Left colon (tissue), 2 donors: ENCODE measurements around the gene PPARG. TPM values are rescaled to one million over a fixed set of nuclear protein-coding genes. Genes with fewer than 3 reads are reported as not detected.
"Not testable (repeated sequence)": the region's sequence is repeated elsewhere in the genome, so short reads cannot be mapped to it uniquely, and the experiment has no call there.

Experiments used
- ATAC-seq: fragments of 200-7000 bp; cut with Tn5 transposase; one replicate; pipeline ENCODE4 v1.9.1; 2020; ENCODE audit warnings: mild to moderate bottlenecking, moderate library complexity
- DNase-seq, 2 donors: peaks; one replicate each; pipeline ENCODE4 v3.0.0-alpha.2; 2020
- intact Hi-C, 2 donors: fragments of 100-400 bp; cut with DNase I in 1 of 2; cut with micrococcal nuclease in 1 of 2; formaldehyde crosslinking; loops; one replicate each; pipeline versions ENCODE4 v1.11.2 to v1.14.0; 2022; cut with DNase I, micrococcal nuclease
- total RNA-seq, 2 donors: library from RNA; stranded (reverse); fragmentation: NEBNext Ultra II Directional; extraction: Animal tissue kit (Norgen Biotek cat#: 25700); gene quantifications; one replicate each; pipeline ENCODE4 v1.2.1, GENCODE V29; 2021
- donor health status: DM: no; HTN: no; CAD: no.
- donor health status: DM: yes; HTN: yes; CAD: no.

The PPARG gene
- total RNA-seq, 2 donors from 2014 or later: 91.2 to 143 TPM

- DNase-seq: peak; percentile 86 to 91
- intact Hi-C loops: no loop called here
- ATAC-seq: peak; percentile 83
Observed at GRCh38 chr3:12444582-12445471, 156.0 kb downstream of the PPARG start.

- intact Hi-C loops: no loop called here
- DNase-seq (peak in 1 of 2 donors; percentile 25), ATAC-seq (no peak)
Observed at GRCh38 chr3:12445523-12446240, 156.8 kb downstream of the PPARG start.

- ATAC-seq (no peak), DNase-seq (peak in 1 of 2 donors; percentile 18)
- intact Hi-C loops: no loop called here
Observed at GRCh38 chr3:12446298-12446697, 157.4 kb downstream of the PPARG start.

- DNase-seq (no peak), ATAC-seq (no peak)
- intact Hi-C loops: no loop called here
Observed at GRCh38 chr3:12447075-12447474, 158.2 kb downstream of the PPARG start.

GRCh38 chr3:12448404-12449202, 159.7 kb downstream of the PPARG start:
- intact Hi-C loops: not testable (repeated sequence)
- DNase-seq: peak; percentile 0 to 20

GRCh38 chr3:12449889-12450682, 161.2 kb downstream of the PPARG start:
- ATAC-seq (no peak), DNase-seq (peak in 1 of 2 donors; percentile 19)
- intact Hi-C loops: no loop called here

More at GRCh38 chr3:12448404-12449202, 159.7 kb downstream of the PPARG start:
- not testable (repeated sequence) for ATAC-seq

GRCh38 chr3:12451481-12451880, 162.6 kb downstream of the PPARG start:
- peak in 1 of 2 donors; percentile 10 for DNase-seq
- no peak for ATAC-seq
- intact Hi-C loops: no loop called here

GRCh38 chr3:12451960-12452359, 163.1 kb downstream of the PPARG start:
- DNase-seq (no peak), ATAC-seq (no peak)
- intact Hi-C loops: no loop called here

GRCh38 chr3:12452361-12453330, 163.8 kb downstream of the PPARG start:
- ATAC-seq: no peak
- intact Hi-C loops: no loop called here
- DNase-seq: peak in 1 of 2 donors; percentile 22

GRCh38 chr3:12454076-12454815, 165.4 kb downstream of the PPARG start:
- ATAC-seq: no peak

GRCh38 chr3:12454816-12455121, 165.9 kb downstream of the PPARG start:
- ATAC-seq: no peak
- DNase-seq: no peak
- intact Hi-C loops: no loop called here

More at GRCh38 chr3:12454076-12454815, 165.4 kb downstream of the PPARG start:
- no peak for DNase-seq
- intact Hi-C loops: no loop called here

- DNase-seq (no peak), ATAC-seq (no peak)
- intact Hi-C loops: no loop called here
Observed at GRCh38 chr3:12455740-12456139, 166.9 kb downstream of the PPARG start.

- no peak for ATAC-seq
- peak; percentile 1 to 17 for DNase-seq
- intact Hi-C loops: no loop called here
Observed at GRCh38 chr3:12456441-12456840, 167.6 kb downstream of the PPARG start.

- ATAC-seq, intact Hi-C loops: not testable (repeated sequence)
- peak in 1 of 2 donors; percentile 9 for DNase-seq
Observed at GRCh38 chr3:12457380-12457779, 168.5 kb downstream of the PPARG start.

- DNase-seq (peak; percentile 14 to 31), ATAC-seq (no peak)
- intact Hi-C loops: no loop called here
Observed at GRCh38 chr3:12458901-12459300, 170.0 kb downstream of the PPARG start.

GRCh38 chr3:12460127-12460526, 171.3 kb downstream of the PPARG start:
- DNase-seq (peak; percentile 56 to 75), ATAC-seq (peak; percentile 81)
- intact Hi-C loops: no loop called here
